ENCODE results near the gene XRN2.

The XRN2 gene, protein sequence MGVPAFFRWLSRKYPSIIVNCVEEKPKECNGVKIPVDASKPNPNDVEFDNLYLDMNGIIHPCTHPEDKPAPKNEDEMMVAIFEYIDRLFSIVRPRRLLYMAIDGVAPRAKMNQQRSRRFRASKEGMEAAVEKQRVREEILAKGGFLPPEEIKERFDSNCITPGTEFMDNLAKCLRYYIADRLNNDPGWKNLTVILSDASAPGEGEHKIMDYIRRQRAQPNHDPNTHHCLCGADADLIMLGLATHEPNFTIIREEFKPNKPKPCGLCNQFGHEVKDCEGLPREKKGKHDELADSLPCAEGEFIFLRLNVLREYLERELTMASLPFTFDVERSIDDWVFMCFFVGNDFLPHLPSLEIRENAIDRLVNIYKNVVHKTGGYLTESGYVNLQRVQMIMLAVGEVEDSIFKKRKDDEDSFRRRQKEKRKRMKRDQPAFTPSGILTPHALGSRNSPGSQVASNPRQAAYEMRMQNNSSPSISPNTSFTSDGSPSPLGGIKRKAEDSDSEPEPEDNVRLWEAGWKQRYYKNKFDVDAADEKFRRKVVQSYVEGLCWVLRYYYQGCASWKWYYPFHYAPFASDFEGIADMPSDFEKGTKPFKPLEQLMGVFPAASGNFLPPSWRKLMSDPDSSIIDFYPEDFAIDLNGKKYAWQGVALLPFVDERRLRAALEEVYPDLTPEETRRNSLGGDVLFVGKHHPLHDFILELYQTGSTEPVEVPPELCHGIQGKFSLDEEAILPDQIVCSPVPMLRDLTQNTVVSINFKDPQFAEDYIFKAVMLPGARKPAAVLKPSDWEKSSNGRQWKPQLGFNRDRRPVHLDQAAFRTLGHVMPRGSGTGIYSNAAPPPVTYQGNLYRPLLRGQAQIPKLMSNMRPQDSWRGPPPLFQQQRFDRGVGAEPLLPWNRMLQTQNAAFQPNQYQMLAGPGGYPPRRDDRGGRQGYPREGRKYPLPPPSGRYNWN

DNA sequence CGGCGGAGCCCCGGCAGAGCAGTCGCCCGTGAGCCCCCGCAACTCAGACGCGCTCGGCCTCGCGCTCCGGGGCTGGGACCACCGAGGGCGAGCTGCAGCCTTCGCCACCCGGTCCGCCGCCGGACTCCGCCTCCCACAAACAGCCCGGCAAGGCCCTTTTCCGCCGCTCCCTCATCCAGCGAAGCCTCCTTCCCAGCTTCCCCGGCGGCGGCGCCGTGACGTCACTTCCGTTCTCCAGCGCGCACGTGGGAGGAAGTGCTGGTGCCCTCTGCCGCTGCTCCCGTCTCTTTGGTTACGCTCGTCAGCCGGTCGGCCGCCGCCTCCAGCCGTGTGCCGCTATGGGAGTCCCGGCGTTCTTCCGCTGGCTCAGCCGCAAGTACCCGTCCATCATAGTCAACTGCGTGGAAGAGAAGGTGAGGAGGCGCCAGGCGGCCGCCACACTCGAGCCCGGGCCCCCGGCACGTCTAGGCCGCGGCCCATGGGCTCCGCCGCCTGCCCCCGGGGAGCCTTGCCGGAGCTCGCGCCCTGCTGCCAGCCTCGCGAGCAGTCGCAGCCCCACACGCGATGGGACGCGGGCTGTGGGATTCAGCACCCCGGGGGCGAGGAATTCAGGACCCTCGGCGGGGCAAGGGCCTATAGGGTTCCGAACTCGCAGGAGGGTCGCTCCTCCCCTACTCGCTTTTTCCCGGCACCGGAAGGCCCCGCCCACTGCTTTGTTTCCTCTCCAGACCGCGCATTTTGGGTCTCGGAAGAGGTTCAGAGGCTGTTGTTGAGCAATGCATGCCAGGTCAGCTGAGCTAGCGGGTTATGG lies at the start of gene XRN2:
Gene XRN2 (plus strand): TSS at position 271 of the 811 bp plus-strand sequence. CDS start 68 bp downstream, at position 339.
- DNase-seq (ENCODE audit: low read depth), result peak; percentile 89

DNA sequence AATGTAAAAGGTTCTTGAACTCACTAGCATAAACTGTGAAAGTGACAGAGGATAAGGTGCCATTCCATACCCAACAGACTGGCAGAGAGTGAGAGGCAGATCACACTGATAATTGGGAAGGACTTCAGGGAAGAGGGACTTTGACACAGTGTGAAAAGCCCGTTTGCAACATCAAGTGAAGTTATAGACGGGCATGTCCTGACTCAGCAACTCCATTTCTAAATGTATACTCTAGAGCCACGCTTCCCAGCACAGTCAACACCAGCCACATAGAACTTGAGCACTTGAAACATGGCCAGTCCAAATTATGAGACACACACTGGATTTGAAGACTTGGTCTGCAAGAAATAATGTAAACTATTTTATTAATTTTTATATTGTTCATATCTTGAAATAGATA lies 45.9 kb upstream of the XRN2 start:
- DNase-seq (ENCODE audit: low read depth), result no peak

DNA sequence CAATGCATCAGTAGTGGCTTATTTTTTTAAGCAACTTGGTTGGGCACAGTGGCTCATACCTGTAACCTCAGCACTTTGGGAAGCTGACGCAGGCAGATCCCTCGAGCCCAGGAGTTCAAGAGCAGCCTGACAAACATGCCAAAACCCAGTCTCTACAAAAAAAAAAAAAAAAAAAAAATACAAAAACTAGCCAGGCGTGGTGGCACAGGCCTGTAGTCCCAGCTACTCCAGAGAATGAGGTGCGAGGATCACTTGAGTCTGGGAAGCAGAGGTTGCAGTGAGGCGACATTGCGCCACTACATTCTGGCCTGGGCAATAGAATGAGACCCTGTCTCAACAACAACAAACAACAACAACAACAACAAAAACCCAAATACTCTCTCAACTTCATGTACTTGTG lies 44.7 kb upstream of the XRN2 start:
- DNase-seq (ENCODE audit: low read depth), result no peak

DNA sequence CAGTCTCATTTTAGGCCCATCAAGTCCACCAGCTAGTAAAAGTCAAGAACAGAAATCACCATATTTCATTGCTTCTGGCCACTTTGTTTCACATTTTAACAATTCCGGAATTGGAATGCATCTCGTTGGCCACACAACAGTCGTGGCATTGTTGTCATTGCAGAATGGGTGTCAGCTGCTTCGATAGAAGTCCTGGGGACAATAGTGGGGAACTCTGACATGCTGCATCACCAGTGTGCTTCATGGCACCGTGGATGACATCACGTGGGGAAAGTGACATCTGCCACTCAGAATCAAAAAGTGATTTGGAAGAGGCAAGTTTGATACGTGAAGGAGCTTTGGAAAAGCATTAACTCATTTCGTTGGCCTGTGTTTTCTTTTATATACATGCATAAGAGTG lies 43.8 kb upstream of the XRN2 start:
- DNase-seq (ENCODE audit: low read depth), result no peak

DNA sequence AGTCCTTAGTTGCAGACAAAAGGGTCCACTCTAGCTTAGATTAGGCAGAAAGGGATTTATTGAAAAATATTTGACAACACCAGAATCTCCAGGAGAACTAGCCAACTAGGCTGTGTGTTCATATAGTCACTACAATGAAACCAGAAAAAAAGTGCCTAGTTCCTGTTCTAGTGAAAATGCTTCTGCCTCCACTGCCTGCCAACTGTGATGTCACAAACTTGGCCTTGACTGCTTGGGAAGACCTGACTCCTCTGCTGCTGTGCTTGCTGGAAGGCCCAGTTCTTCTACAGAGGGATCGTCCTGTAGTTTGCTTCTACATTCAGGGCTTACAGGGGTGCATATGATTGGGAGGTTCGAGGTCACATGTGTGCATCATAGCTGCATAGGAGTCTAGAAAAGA lies 40.3 kb upstream of the XRN2 start:
- no peak for DNase-seq (ENCODE audit: low read depth)

DNA sequence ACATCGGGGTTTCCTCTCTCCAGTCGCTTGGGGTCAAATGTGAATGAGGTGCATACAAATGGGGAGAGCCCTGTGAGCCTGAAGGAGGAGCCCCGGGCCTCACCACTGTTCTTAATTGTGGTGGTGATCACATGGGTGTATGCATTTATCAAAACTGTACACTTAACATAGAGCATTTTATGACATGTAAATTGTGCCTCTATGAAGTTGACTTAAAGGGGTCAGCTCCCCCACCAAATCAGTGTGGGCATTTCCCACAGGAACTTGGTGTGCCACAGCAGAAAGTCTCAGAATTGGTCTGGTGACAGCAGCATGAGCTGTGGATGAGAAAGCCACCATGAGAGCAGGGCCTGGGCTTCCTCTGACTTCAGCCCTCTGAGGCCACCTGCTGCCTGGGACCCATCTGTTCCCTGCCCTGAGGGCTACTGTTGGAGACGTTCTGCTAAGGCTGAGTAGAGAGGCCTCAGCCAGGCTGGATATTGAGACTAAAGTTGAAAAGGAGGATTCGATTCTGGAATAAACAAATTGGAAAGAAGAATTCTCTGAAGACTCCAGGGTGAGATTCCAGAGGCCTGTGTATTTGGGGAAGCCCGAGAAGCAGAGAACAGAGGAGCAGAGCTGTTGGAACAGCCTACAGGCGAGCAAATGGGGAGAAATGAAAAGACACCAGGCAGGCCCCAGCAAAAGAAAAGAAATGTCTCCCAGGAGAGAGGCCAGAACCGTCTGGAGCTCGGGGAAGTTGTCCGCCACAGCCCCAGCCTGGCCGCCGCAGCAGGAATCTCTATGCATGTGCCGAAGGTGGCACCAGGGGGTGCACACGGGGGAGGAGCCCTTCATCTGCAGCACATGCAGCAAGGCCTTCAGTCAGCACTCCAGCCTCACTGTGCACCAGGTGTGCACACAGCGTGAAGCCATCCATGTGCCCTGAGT lies 37.6 kb upstream of the XRN2 start:
- DNase-seq (ENCODE audit: low read depth), result no peak

DNA sequence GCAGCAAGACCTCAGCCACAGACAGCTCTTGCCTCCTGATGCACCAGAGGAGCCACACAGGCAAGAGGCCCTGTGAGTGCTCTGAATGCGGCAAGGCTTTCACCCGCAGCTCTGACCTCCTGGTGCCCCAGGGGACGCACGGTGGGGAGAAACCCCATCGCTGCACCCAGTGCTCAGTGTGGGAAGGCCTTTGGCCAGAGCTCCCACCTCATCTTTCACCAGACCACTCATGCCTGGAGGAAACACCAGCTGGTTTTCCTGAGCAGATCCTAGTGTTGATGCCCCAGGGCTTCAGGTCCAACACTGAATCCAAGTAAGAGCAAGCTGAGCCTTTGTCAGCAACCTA lies 37.0 kb upstream of the XRN2 start:
- no peak for DNase-seq (ENCODE audit: low read depth)

DNA sequence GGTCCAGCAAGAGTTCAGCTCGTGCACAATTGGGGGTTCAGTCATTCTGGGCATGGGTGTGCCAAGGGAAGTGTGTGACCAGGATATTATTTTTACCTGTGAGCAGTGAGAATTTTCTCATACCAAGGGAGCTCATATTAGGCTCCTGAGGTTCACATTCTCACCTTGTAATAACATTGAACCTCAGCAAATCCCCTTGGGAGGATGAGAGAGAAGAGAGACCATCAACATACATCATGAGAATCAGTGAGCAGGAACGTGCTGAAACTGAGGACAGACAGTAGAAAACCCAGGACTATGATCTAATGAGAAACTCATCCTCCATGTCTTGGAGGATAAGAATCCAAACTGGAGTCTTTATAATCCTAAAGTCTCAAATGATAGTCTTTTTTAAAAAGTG lies 33.4 kb upstream of the XRN2 start:
- DNase-seq (ENCODE audit: low read depth), result no peak

DNA sequence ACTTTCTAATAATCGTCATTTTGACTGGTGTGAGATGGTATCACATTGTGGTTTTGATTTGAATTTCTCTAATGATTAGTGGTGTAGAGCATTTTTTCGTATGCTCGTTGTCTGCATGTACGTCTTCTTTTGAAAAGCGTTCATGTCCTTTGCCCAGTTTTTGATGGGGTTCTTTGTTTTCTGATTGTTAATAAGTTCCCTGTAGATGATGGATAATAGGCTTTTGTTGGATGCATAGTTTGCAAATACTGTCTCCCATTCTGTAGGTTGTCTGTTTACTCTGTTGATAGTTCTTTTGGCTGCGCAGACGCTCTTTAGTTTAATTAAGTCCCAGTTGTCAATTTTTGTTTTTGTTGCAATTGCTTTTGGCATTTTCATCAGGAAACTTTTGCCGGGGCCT lies 32.3 kb upstream of the XRN2 start:
- no peak for DNase-seq (ENCODE audit: low read depth)

DNA sequence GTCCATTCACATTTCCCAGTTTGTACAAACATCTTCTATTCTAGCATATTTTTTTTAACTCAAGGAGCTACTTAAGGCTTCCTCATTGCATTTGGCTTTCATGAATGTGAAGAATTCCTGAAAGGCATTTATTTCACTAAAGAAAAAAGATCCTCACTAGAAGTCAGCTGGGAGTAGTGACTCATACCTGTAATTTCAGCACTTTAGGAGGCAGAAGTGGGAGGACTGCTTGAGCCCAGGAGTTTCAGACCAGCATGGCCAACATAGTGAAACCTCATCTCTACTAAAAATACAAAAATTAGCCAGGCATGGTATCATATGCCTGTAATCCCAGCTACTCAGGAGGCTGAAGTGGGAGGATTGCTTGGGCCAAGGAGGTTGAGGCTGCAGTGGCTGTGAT lies 30.9 kb upstream of the XRN2 start:
- DNase-seq (ENCODE audit: low read depth), result no peak

DNA sequence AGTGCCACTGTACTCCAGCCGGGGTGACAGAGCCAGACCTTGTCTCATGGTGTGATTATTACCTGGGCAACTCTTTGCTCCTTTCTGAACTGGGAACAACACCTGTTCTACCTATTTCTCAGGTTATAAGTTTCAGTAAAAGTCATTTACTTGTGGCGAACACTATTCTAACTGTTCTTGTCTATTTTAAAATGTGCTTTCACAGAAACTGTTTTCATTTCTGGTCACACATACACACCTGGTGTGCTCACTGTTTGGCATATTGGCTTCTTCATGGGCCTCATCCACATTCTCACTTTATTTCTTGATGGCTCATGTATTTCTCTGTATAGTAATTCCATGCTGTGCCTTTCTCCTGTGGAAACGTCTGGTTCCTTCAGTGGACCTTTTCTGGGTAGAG lies 30.5 kb upstream of the XRN2 start:
- no peak for DNase-seq (ENCODE audit: low read depth)

DNA sequence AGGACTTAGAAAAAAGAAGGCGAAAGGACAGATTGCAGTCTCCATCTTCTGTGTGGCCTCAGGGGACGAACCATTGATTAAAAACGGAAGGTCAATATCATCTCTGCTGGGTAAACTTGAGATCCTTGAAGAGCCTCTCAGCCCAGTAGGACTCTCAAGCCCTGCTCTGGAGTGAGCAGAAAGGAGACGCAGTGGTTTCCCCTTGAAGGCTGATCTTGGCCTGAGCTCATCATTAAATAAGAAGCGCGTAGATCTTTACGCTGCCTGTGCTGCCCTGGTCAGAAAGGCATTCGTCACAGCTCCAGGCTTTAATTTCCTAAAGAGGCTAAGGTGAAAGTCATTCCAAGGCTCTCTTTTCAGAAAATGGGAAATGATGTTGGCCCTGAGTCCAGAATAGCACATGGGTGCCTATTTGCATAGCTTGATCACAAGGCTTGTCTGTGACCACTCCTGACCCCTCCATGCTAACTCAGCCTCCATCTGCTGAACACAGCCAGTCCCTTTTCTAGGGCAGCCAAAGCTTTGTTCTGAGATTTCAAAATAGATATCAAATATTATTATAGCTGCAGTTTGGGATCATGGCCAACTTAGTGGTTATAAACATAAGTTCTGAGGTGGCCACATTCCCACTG lies 29.3 kb upstream of the XRN2 start:
- no peak for DNase-seq (ENCODE audit: low read depth)

DNA sequence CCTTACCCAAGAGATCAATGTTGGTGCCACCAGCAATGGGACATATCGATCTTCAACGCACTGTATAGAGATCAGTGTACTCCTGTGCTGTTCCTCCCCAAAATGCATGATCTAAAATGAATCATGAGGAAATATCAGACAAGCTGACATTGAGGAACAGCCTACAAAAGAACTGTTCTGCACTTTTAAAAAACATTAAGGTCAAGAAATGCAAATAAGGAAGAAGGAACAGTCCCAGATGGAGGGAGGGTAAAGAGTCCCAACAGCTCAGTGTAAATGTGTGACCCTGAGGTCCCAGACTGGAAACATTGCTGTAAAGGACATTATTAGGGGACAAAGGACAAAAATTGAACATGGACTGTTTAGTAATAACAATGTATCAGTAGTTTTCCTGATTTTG lies 24.3 kb upstream of the XRN2 start:
- DNase-seq (ENCODE audit: low read depth), result no peak

DNA sequence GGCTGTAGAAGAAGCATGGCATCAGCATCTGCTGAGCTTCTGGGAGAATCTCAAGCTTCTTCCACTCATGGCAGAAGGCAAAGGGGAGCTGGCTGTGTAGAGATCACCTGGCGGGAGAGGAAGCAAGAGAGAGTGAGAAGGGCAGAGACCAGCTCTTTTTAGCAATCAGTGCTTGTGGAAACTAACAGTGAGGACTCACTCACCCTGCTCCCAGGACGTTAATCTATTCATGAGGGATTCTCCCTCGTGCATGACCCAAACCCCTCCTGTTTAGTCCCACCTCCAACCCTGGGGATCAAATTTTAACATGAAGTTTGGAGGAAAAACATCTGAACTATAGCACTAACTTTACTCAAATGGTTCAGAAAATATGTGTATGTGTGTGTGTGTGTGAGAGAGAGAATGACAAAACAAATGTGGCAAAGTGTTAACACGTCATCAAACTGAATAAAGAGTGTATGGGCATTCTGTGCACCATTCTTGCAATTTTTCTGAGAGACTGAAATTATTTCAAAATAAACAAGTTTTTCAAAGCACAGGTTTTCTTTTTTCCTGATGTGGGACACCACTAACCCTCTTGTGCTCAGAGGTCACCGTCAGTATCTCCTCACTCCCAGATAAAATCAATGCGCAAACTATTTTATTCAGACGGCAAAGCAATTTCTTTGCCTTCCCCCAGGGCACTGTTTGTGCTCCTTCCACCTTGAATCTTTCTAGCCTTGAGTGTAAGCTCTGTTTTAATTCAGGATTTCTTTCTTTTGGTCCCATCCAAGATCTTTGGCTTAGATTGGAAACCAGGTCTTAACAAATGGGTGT lies 23.2 kb upstream of the XRN2 start:
- DNase-seq (ENCODE audit: low read depth), result no peak

DNA sequence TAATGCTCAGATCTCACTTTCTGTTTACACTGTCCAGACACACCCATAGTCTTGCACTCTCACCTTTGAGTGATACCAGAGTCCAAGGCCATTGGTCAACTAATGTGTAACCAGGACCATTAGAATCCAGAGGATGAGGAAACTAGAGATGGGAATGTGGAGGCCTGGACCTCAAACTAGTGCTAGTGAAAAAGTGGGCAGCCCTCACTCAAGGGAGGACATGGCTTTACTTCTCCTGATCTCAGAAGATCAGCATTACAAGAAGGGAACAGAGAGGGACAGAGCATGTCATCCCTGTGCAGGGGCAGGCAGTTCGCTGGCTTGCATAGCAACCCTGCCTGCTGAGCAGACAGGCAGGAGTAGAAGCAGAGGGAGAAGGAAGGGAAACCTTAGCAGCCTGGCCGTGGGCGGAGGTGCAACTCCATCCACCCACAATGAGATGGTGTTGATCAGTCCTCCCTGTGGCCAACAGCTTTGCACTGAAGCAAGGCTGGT lies 22.6 kb upstream of the XRN2 start:
- DNase-seq (ENCODE audit: low read depth), result no peak

DNA sequence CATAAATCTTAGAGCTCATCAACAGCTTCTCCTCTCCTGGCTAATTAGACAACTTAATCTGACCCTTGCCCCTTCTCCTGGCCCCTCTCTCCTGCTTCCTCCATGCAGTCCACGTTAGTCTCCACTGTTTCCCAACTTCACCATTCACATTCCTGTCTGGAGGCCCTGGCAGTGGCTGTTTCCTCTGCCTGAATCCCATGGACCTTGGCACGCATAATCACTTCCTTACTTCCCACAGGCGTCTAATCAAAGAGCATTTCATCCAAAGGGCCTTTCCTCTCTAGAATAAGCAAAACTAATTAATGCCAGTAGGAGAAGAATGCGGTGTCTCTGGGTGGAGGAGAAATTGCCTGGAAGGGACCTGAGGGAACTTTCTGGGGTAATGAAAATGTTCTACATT lies 16.4 kb upstream of the XRN2 start:
- DNase-seq (ENCODE audit: low read depth), result no peak

DNA sequence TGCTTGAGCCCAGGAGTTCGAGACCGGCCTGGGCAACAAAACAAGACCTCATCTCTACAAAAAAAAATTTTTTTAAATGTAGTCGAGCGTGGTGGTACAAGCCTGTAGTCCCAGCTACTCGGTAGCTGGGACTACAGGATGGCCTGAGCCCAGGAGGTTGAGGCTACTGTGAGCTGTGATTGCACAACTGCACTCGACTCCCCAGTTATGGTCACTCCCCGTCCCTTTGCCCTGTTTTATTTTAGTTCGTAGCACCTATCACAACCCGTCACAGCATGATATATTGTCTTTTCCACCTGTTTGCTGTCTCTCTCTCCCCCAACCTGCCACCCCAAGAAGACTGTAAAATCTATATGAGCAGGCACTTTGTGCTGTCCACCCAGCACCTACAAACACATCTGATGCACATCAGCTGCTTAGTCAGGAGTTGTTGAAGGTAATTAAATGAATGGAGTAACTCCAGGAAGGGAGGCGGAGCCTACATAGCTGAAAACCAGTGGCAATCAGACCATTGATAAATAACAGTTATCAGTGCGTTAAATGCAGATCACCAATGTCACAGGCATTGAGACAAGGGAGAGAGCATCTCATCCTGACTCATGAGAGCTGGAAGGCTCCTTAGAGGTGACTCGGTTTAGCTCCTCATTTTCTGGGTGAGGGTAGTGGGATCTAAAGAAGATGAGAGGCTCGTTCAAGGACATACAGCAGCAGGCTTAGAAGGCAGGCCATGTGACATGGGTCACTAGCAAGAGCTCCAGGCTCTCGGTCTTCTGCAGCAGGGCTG lies 14.4 kb upstream of the XRN2 start:
- no peak for DNase-seq (ENCODE audit: low read depth)

DNA sequence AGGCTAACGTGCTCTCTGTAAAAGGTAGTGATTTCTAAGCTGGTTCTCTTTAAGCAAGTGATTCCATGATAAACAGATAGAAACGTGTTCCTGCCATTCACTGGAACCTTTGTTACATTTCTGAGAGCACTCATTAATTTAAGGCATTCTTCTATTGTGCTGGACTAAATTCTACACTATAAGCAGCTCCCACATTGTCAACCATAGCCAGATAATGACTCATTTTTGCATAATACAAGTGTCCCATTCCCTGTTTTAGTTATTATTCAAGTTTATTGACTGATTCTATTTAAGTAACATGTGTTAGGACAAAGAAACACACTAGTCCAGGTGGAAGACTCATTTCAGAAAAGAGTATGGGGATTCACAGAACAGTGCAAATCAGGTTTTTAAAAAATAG lies 13.5 kb upstream of the XRN2 start:
- DNase-seq (ENCODE audit: low read depth), result no peak

DNA sequence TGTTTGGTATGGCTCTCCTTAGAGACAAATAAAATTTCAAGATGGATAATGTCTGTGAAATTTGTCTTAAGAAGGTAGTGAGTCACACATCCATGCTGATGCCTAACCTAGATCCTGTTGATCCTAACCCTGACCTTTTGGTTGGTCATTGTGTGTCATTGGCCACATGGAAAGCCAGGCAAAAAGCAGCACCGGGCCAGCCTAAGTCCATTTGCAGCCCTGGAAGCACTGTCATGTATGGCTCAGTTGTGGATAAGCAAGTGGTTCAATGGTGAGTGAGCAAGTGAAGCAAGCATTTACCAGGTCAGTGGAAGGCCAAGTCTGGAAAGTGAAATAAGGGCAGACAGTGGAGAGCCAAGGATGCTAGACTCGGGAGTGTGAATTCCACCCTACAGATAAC lies 12.1 kb upstream of the XRN2 start:
- DNase-seq (ENCODE audit: low read depth), result no peak

All from stimulated activated CD8-positive, alpha-beta memory T cell treated with anti-CD3 and anti-CD28 coated beads, Interleukin-15, amount 100 ng/mL, for 1 hour (primary cell).